SK-N-SH (cell line): ENCODE results near the gene NAV1. TPM values are rescaled to one million over a fixed set of nuclear protein-coding genes. Genes with fewer than 3 reads are reported as not detected.
A peak's percentile ranks its signal among the peaks of the same experiment; 100 is the strongest.

ENCODE experiments used
- CTCF ChIA-PET: fragments of 300-600, 350-600 bp; formaldehyde crosslinking; extraction: SDS; loops from one replicate; lab custom pipeline; 2021; lab: Yijun Ruan, JAX
- POLR2A ChIA-PET: fragments of 350-600 bp; sonication (Branson Sonifier 250); formaldehyde crosslinking; extraction: SDS; loops from one replicate; lab custom pipeline; 2020; ENCODE audit warnings: antibody characterized with exemption, inconsistent platforms; lab: Yijun Ruan, JAX
- DNase-seq: peaks from one replicate; pipeline ENCODE4 v3.0.0; 2012
- H2AFZ ChIP-seq: fragments of 200-600 bp; sonication (generic); 2 replicates; pipeline ENCODE4 v1.8.1; 2016; ENCODE audit warnings: antibody characterized with exemption, mild to moderate bottlenecking, low read depth
- H3F3A ChIP-seq: fragments of 200-600 bp; sonication (generic); replicated peaks from 2 replicates; pipeline ENCODE3; 2016; ENCODE audit warnings: antibody characterized with exemption, mild to moderate bottlenecking; ENCODE audit not compliant: insufficient read depth
- H3K27ac ChIP-seq, 2 experiments: fragments of 200-500 bp in 1 of 2; fragments of 200-600 bp in 1 of 2; sonication (Bioruptor generic) in 1 of 2; sonication (generic), shearing (Covaris generic) in 1 of 2; 2 replicates each; pipeline versions ENCODE4 v1.5.1 to v1.6.1; 2014 to 2016; ENCODE audit warnings: low read depth in 2 of 2, inconsistent platforms in 1 of 2, low read length in 1 of 2, mild to moderate bottlenecking in 1 of 2, mixed read lengths in 1 of 2
- H3K27me3 ChIP-seq: fragments of 200-600 bp; sonication (generic), shearing (Covaris generic); 2 replicates; pipeline ENCODE4 v1.6.1; 2016; ENCODE audit warnings: mixed run types; ENCODE audit not compliant: insufficient read depth
- H3K36me3 ChIP-seq, 2 experiments: fragments of 200-500 bp in 1 of 2; fragments of 200-600 bp in 1 of 2; sonication (Bioruptor generic) in 1 of 2; sonication (generic) in 1 of 2; replicated peaks in 1 of 2; 2 replicates each; pipeline versions ENCODE3 to v1.5.1; 2014 to 2016; ENCODE audit warnings: low read length in 1 of 2, mild to moderate bottlenecking in 1 of 2; ENCODE audit not compliant: insufficient read depth in 2 of 2, control insufficient read depth in 1 of 2
- H3K4me1 ChIP-seq, 2 experiments: fragments of 200-500 bp in 1 of 2; fragments of 200-600 bp in 1 of 2; sonication (Bioruptor generic) in 1 of 2; sonication (generic), shearing (Covaris generic) in 1 of 2; 2 replicates each; pipeline versions ENCODE4 v1.5.1 to v1.6.1; 2014 to 2016; ENCODE audit warnings: low read depth in 1 of 2, low read length in 1 of 2, mixed run types in 1 of 2; ENCODE audit not compliant: insufficient read depth in 2 of 2, control insufficient read depth in 1 of 2
- H3K4me2 ChIP-seq: fragments of 200-600 bp; sonication (generic), shearing (Covaris generic); 2 replicates; pipeline ENCODE4 v1.6.1; 2017; ENCODE audit warnings: mixed run types
- H3K4me3 ChIP-seq, 2 experiments: fragments of 200-500 bp in 1 of 2; fragments of 200-600 bp in 1 of 2; sonication (Bioruptor generic) in 1 of 2; sonication (generic), shearing (Covaris generic) in 1 of 2; 2 replicates each; pipeline versions ENCODE4 v1.5.1 to v1.8.1; 2014 to 2016; ENCODE audit warnings: low read depth in 2 of 2, inconsistent platforms in 1 of 2, low read length in 1 of 2, mild to moderate bottlenecking in 1 of 2, mixed read lengths in 1 of 2, moderate library complexity in 1 of 2
- H3K79me2 ChIP-seq: fragments of 200-600 bp; sonication (generic); 2 replicates; pipeline ENCODE4 v1.8.1; 2017; ENCODE audit warnings: mild to moderate bottlenecking; ENCODE audit not compliant: insufficient read depth
- H3K9ac ChIP-seq: fragments of 200-600 bp; sonication (generic); 2 replicates; pipeline ENCODE4 v1.6.1; 2017; ENCODE audit warnings: mixed run types
- H3K9me2 ChIP-seq: fragments of 200-600 bp; sonication (generic); 2 replicates; pipeline ENCODE4 v1.6.1; 2017; ENCODE audit warnings: mixed run types
- H3K9me3 ChIP-seq: fragments of 200-600 bp; sonication (generic); 2 replicates; pipeline ENCODE4 v1.6.1; 2017; ENCODE audit warnings: mixed run types, mild to moderate bottlenecking, moderate library complexity
- H4K20me1 ChIP-seq: fragments of 200-600 bp; sonication (generic); 2 replicates; pipeline ENCODE4 v1.6.1; 2017; ENCODE audit warnings: mild to moderate bottlenecking, mixed run types; ENCODE audit not compliant: insufficient read depth
- CHD2 ChIP-seq: fragments of 150-350 bp; IDR thresholded peaks from 2 replicates; pipeline ENCODE4 v1.6.1; 2018; ENCODE audit warnings: low read length; ENCODE audit not compliant: partially characterized antibody
- CTCF ChIP-seq: fragments of 200-600 bp; sonication (generic); IDR thresholded peaks from 2 replicates; pipeline ENCODE4 v1.6.1; 2017; ENCODE audit warnings: antibody characterized with exemption, mild to moderate bottlenecking, moderate library complexity
- ELF1 ChIP-seq: IDR thresholded peaks from 2 replicates; pipeline ENCODE4 v1.4.0; 2012
- EZH2phosphoT487 ChIP-seq: fragments of 200-600 bp; sonication (generic); IDR thresholded peaks from 2 replicates; pipeline ENCODE4 v1.6.1; 2017; ENCODE audit warnings: low read depth, mixed run types, mild to moderate bottlenecking, antibody characterized with exemption, moderate library complexity, borderline replicate concordance
- FOXJ3 ChIP-seq: sonication (generic); formaldehyde crosslinking; IDR thresholded peaks from 2 replicates; pipeline ENCODE4 v1.5.1; 2020; ENCODE audit warnings: mild to moderate bottlenecking, missing genetic modification reagents
- FOXM1 ChIP-seq: IDR thresholded peaks from 2 replicates; pipeline ENCODE4 v1.4.0; 2012; ENCODE audit warnings: low read depth, mild to moderate bottlenecking
- GATA2 ChIP-seq: sonication (generic); formaldehyde crosslinking; IDR thresholded peaks from 2 replicates; pipeline ENCODE4 v1.5.0; 2020; ENCODE audit warnings: mild to moderate bottlenecking, missing genetic modification reagents
- IRF3 ChIP-seq: fragments of 150-350 bp; IDR thresholded peaks from 2 replicates; pipeline ENCODE4 v1.6.1; 2016; ENCODE audit warnings: mild to moderate bottlenecking, low read depth, low read length
- JUND ChIP-seq: IDR thresholded peaks from 2 replicates; pipeline ENCODE4 v1.4.0; 2012
- MAX ChIP-seq: IDR thresholded peaks from 2 replicates; pipeline ENCODE4 v1.4.0; 2012; ENCODE audit warnings: low read depth
- MEF2A ChIP-seq: IDR thresholded peaks from 2 replicates; pipeline ENCODE4 v1.4.0; 2012; ENCODE audit warnings: low read depth, borderline replicate concordance
- MXI1 ChIP-seq: IDR thresholded peaks from 2 replicates; pipeline ENCODE4 v1.6.1; 2012; ENCODE audit warnings: mild to moderate bottlenecking, low read depth, low read length, improper control_type of control experiment
- NFIC ChIP-seq: IDR thresholded peaks from 2 replicates; pipeline ENCODE4 v1.4.0; 2012; ENCODE audit warnings: borderline replicate concordance
- NRF1 ChIP-seq: IDR thresholded peaks from 2 replicates; pipeline ENCODE4 v1.6.1; 2012; ENCODE audit warnings: low read depth, mild to moderate bottlenecking, low read length
- PBX3 ChIP-seq: IDR thresholded peaks from 2 replicates; pipeline ENCODE4; 2012
- POLR2AphosphoS5 ChIP-seq: IDR thresholded peaks from 2 replicates; pipeline ENCODE4 v1.6.1; 2012; ENCODE audit warnings: low read depth, low read length
- RAD21 ChIP-seq: IDR thresholded peaks from 2 replicates; pipeline ENCODE4 v1.6.1; 2012; ENCODE audit warnings: mild to moderate bottlenecking, low read length
- RCOR1 ChIP-seq: fragments of 150-350 bp; IDR thresholded peaks from 2 replicates; pipeline ENCODE4 v1.6.1; 2017; ENCODE audit warnings: antibody characterized with exemption, low read length
- REST ChIP-seq: IDR thresholded peaks from 2 replicates; pipeline ENCODE4 v1.6.1; 2012; ENCODE audit warnings: mild to moderate bottlenecking, low read depth, low read length, moderate library complexity
- RFX5 ChIP-seq: IDR thresholded peaks from 2 replicates; pipeline ENCODE4 v1.6.1; 2012; ENCODE audit warnings: mild to moderate bottlenecking, improper control_type of control experiment, low read length
- SIN3A ChIP-seq: IDR thresholded peaks from 2 replicates; pipeline ENCODE4 v1.6.1; 2012; ENCODE audit warnings: low read depth, mild to moderate bottlenecking, low read length, moderate library complexity, borderline replicate concordance
- TAF1 ChIP-seq: IDR thresholded peaks from 2 replicates; pipeline ENCODE4 v1.6.1; 2012; ENCODE audit warnings: low read depth, mild to moderate bottlenecking, low read length, moderate library complexity, borderline replicate concordance
- TCF12 ChIP-seq: IDR thresholded peaks from 2 replicates; pipeline ENCODE4 v1.4.0; 2012
- TEAD4 ChIP-seq: IDR thresholded peaks from 2 replicates; pipeline ENCODE4 v1.4.0; 2012; ENCODE audit warnings: mild to moderate bottlenecking, borderline replicate concordance; ENCODE audit not compliant: insufficient read depth
- YY1 ChIP-seq: IDR thresholded peaks from 2 replicates; pipeline ENCODE4 v1.4.0; 2012; ENCODE audit warnings: low read depth, mild to moderate bottlenecking
- ZBTB33 ChIP-seq: IDR thresholded peaks from 2 replicates; pipeline ENCODE4 v1.4.0; 2012; ENCODE audit warnings: low read depth, borderline replicate concordance
- WGBS: methylation state at CpG from one replicate; pipeline ENCODE4 v1.1.6; 2017; ENCODE audit warnings: low lambda C conversion rate; 5-methylcytosine and 5-hydroxymethylcytosine counted together
- polyA plus RNA-seq, 3 experiments: library from polyadenylated mRNA; depleted of rRNA; stranded (reverse); fragments of >200 nt; gene quantifications; 2 replicates each; pipeline ENCODE4 v1.2.3, GENCODE V29; 2012

Gene NAV1
- polyA plus RNA-seq, 1 of the 3 experiments (the other 2 are of a cell fraction) = 16.1 TPM

GRCh38 chr1:201536558-201536957 lies 2.4 kb upstream of the NAV1 start:
- H4K20me1 ChIP-seq = no peaks in the 10 kb centered on the region; the same call in 1 of the 2 replicates
- no peaks in the 10 kb centered on the region for H3K27me3 ChIP-seq
- ChIA-PET POLR2A (no interaction called here), CTCF (interaction anchor here (1.2 to 14.0 kb wide), 6 partner anchors 22 to 256 kb away, joined by 3 to 196 read pairs (median 71); no protein-coding TSS in a partner anchor)
- 29% methylated on average over 4 of the region's 4 CpGs for WGBS
- H3K4me1 ChIP-seq = peaks cover 28 to 36% of the 10 kb centered on the region in 2 experiments
- H3K27ac ChIP-seq = peak overlapping the region; percentile 56 to 94
- H3K79me2 ChIP-seq = peaks cover 42% of the 10 kb centered on the region
- H3F3A ChIP-seq = peaks cover 62% of the 10 kb centered on the region
- peak overlapping the region; percentile 93 for H3K4me2 ChIP-seq
- H3K36me3 ChIP-seq = no peaks in the 10 kb centered on the region
- DNase-seq = no peak
- H3K9ac ChIP-seq = peak overlapping the region; percentile 50; the same call in 1 of the 2 replicates
- H3K9me2 ChIP-seq = no peaks in the 10 kb centered on the region
- peak overlapping the region in 1 of 2 experiments; percentile 50; a peak in 3 of 4 replicates for H3K4me3 ChIP-seq
- no peaks in the 10 kb centered on the region for H3K9me3 ChIP-seq
- H2AFZ ChIP-seq = no peak overlapping the region
- TF ChIP-seq TAF1 (no peak), NFIC (peak; percentile 64), FOXJ3 (CRISPR knock-in tag) (no peak), YY1 (no peak), RAD21 (no peak), FOXM1 (no peak), SIN3A (no peak), RFX5 (no peak), REST (peak; percentile 85), RCOR1 (no peak), TCF12 (peak; percentile 56; the same call in 1 of the 2 replicates), MEF2A (no peak), MXI1 (no peak), IRF3 (no peak), TEAD4 (no peak), NRF1 (no peak), CTCF (no peak), ELF1 (no peak), CHD2 (no peak), EZH2phosphoT487 (no peak), GATA2 (CRISPR knock-in tag) (no peak), MAX (no peak), JUND (peak; percentile 82), POLR2AphosphoS5 (no peak; the same call in 1 of the 2 replicates), ZBTB33 (no peak), PBX3 (no peak)
